Skeletal muscle satellite cell (primary cell): ENCODE data around the gene ADGRA1. TPM values are rescaled to one million over a fixed set of nuclear protein-coding genes. Genes with fewer than 3 reads are reported as not detected.

Experiments used
- H3K27me3 ChIP-seq: 2 replicates; pipeline ENCODE4 v1.7.0; 2013; ENCODE audit warnings: low read length; ENCODE audit not compliant: control insufficient read depth, insufficient read depth
- H3K36me3 ChIP-seq: 2 replicates; pipeline ENCODE4 v1.7.0; 2013; ENCODE audit warnings: mild to moderate bottlenecking, control low read depth, low read length; ENCODE audit not compliant: insufficient read depth
- H3K4me1 ChIP-seq: 2 replicates; pipeline ENCODE4 v1.7.0; 2013; ENCODE audit warnings: low read length; ENCODE audit not compliant: control insufficient read depth, insufficient read depth
- H3K4me2 ChIP-seq: 2 replicates; pipeline ENCODE4 v1.7.0; 2013; ENCODE audit warnings: mild to moderate bottlenecking, low read length
- H3K4me3 ChIP-seq: 2 replicates; pipeline ENCODE4 v1.7.0; 2013; ENCODE audit warnings: low read length
- H3K9ac ChIP-seq: 2 replicates; pipeline ENCODE4 v1.7.0; 2013; ENCODE audit warnings: mild to moderate bottlenecking, low read depth, low read length, moderate library complexity
- H3K9me3 ChIP-seq: replicated peaks from 2 replicates; pipeline ENCODE4 v1.7.0; 2013; ENCODE audit warnings: mild to moderate bottlenecking, control low read depth, low read length
- total RNA-seq: library from RNA; depleted of rRNA; stranded (reverse); fragments of >200 nt; gene quantifications from 2 replicates; pipeline ENCODE4 v1.2.3, GENCODE V29; 2012; rRNA removed

ADGRA1 gene
- 0.22 TPM in 1 of 2 replicates, not detected in the other for total RNA-seq

- Histone ChIP-seq H3K9me3 (no peaks in the 10 kb centered on the region), H3K4me1 (no peaks in the 10 kb centered on the region), H3K4me2 (no peak within 1 kb of the TSS), H3K9ac (no peak within 1 kb of the TSS), H3K4me3 (no peak within 1 kb of the TSS), H3K27me3 (peaks cover 36% of the 10 kb centered on the region), H3K36me3 (no peaks in the 10 kb centered on the region)
These were observed at the start of gene ADGRA1 for GRCh38 chr10:133087679-133088178. ADGRA1 (plus strand) TSS chr10:133087924; CDS start chr10:133088910, 986 bp downstream.

- Histone ChIP-seq H3K27me3 (peaks cover 14% of the 10 kb centered on the region), H3K4me1 (no peaks in the 10 kb centered on the region), H3K4me3 (no peak overlapping the region), H3K9ac (no peak overlapping the region), H3K36me3 (no peaks in the 10 kb centered on the region), H3K9me3 (no peaks in the 10 kb centered on the region), H3K4me2 (no peak overlapping the region)
These were observed 49.5 kb upstream of the ADGRA1 start for GRCh38 chr10:133038036-133038823.

- Histone ChIP-seq H3K4me1 (no peaks in the 10 kb centered on the region), H3K9me3 (no peaks in the 10 kb centered on the region), H3K4me3 (no peak overlapping the region), H3K4me2 (no peak overlapping the region), H3K9ac (no peak overlapping the region), H3K36me3 (no peaks in the 10 kb centered on the region), H3K27me3 (peaks cover 14% of the 10 kb centered on the region)
These were observed 48.5 kb upstream of the ADGRA1 start for GRCh38 chr10:133039107-133039802.

DNA sequence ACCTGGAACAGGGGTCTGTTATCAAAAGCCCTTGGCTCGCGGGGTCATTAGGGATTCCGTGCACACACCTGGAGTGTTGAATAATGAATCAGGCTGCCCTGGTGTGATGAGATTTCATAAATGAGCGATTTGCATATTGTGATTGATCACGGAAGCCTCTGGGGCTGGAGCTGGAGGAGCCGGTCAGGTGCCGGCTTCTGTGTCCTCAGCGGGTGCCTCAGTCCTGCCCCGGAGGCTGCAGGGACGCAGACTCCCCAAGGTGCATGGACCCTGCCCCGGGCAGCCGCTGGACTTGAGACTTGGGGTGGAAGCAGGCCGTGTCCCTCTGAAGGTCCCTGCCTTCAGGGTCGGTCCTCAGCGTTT lies 47.9 kb upstream of the ADGRA1 start:
- Histone ChIP-seq H3K4me3 (no peak overlapping the region), H3K9me3 (no peaks in the 10 kb centered on the region), H3K4me1 (no peaks in the 10 kb centered on the region), H3K36me3 (no peaks in the 10 kb centered on the region), H3K9ac (no peak overlapping the region), H3K4me2 (no peak overlapping the region), H3K27me3 (peaks cover 14% of the 10 kb centered on the region)

DNA sequence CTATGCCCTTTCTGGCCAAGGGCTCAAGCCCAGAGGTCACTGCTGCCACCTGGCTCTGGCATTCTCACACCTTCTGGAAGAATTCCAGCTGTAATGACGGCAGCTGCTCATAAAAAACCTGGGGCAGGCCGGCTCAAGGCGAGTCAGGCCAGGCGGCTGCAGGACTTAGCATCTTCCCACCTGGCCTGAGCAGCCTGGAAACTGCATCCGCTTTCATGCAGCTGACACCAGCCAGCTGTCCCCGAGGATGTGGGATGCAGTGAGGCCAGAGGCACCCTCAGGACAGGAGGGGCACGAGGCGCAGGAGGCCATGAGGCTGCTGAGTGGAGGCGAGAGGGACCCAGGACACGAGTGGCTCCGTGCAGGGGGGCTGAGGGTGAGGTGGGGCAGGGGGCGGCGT lies 47.5 kb upstream of the ADGRA1 start:
- H3K36me3 ChIP-seq, result no peaks in the 10 kb centered on the region
- no peak overlapping the region for H3K9ac ChIP-seq
- no peaks in the 10 kb centered on the region for H3K4me1 ChIP-seq
- H3K9me3 ChIP-seq, result no peaks in the 10 kb centered on the region
- no peak overlapping the region for H3K4me2 ChIP-seq
- H3K27me3 ChIP-seq, result peaks cover 14% of the 10 kb centered on the region
- H3K4me3 ChIP-seq, result no peak overlapping the region

DNA sequence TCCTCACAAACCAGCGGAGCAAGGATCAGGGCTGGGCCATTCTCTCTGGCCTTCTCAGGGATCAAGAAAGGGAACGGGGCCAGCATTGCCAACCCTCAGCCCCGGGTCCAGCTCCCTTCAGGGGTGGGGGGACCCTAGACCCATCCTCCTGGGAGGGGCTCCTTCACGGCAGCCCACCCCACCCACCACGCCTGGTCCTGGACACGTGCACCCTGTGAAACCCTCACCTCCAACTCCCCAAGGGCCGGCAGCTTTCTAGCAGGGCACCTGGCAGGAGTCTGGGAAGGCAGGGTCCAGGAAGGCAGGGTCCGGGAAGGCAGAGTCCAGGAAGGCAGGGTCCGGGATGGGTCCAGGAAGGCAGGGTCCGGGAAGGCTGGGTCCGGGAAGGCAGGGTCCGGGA lies 46.6 kb upstream of the ADGRA1 start:
- H3K4me3 ChIP-seq, result no peak overlapping the region
- H3K4me2 ChIP-seq, result no peak overlapping the region
- no peak overlapping the region for H3K9ac ChIP-seq
- H3K36me3 ChIP-seq, result no peaks in the 10 kb centered on the region
- H3K4me1 ChIP-seq, result no peaks in the 10 kb centered on the region
- H3K9me3 ChIP-seq, result no peaks in the 10 kb centered on the region
- peaks cover 14% of the 10 kb centered on the region for H3K27me3 ChIP-seq

GRCh38 chr10:133042061-133042460 lies 45.7 kb upstream of the ADGRA1 start:
- Histone ChIP-seq H3K4me2 (no peak overlapping the region), H3K9me3 (no peaks in the 10 kb centered on the region), H3K4me1 (no peaks in the 10 kb centered on the region), H3K4me3 (no peak overlapping the region), H3K9ac (no peak overlapping the region), H3K36me3 (no peaks in the 10 kb centered on the region), H3K27me3 (peaks cover 14% of the 10 kb centered on the region)

GRCh38 chr10:133042816-133043215 lies 44.9 kb upstream of the ADGRA1 start:
- Histone ChIP-seq H3K9me3 (no peaks in the 10 kb centered on the region), H3K4me1 (no peaks in the 10 kb centered on the region), H3K27me3 (peaks cover 14% of the 10 kb centered on the region), H3K36me3 (no peaks in the 10 kb centered on the region), H3K4me2 (no peak overlapping the region), H3K4me3 (no peak overlapping the region), H3K9ac (no peak overlapping the region)

- Histone ChIP-seq H3K4me2 (no peak overlapping the region), H3K4me1 (no peaks in the 10 kb centered on the region), H3K9me3 (no peaks in the 10 kb centered on the region), H3K4me3 (no peak overlapping the region), H3K36me3 (no peaks in the 10 kb centered on the region), H3K9ac (no peak overlapping the region), H3K27me3 (peaks cover 11% of the 10 kb centered on the region)
These were observed 44.0 kb upstream of the ADGRA1 start for GRCh38 chr10:133043541-133044225.

GRCh38 chr10:133044401-133044811 lies 43.3 kb upstream of the ADGRA1 start:
- peaks cover 9% of the 10 kb centered on the region for H3K27me3 ChIP-seq
- no peaks in the 10 kb centered on the region for H3K36me3 ChIP-seq
- no peak overlapping the region for H3K9ac ChIP-seq
- H3K4me1 ChIP-seq, result no peaks in the 10 kb centered on the region
- H3K4me3 ChIP-seq, result no peak overlapping the region
- H3K9me3 ChIP-seq, result no peaks in the 10 kb centered on the region
- H3K4me2 ChIP-seq, result no peak overlapping the region

DNA sequence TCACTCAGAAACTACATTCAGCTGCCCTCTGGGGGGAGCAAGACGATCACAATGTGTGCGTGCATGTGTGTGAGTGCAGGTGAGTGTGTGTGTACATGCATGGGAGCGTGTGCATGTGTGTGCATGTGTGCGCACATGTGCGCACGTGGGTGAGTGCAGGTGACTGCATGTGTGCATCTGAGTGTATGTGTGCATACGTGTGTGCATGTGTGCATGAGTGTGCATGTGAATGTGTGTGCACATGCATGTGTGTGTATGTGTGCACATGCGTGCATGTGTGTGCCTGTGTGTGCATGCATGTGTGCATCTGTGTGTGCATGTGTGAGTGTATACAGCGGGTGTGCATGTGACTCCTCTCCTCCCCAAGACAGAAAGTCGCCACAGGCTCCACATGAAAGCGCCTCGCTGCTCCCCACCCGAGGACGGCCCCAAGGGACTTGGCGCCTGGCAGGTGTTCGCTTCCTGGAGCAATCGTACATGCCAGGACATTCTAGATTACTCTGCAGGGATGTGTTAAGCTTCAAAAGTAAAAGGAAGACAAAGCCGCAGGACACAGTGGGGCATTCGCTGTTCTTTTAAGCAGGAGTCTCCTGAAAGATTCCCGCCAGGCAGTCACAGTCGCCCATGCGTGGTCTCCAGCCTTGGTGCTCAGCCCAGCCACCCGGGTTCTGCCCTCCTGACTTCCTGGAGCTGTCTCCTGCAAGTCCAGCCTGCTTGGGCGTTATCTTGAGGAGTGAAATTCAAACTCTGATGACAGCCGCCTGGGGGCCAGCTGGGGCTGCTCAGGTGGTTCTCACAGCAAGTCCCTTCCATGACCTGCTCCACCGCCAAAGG lies 42.0 kb upstream of the ADGRA1 start:
- Histone ChIP-seq H3K4me3 (no peak overlapping the region), H3K4me1 (no peaks in the 10 kb centered on the region), H3K27me3 (peaks cover 3% of the 10 kb centered on the region), H3K4me2 (no peak overlapping the region), H3K36me3 (no peaks in the 10 kb centered on the region), H3K9ac (no peak overlapping the region), H3K9me3 (no peaks in the 10 kb centered on the region)
